ENCODE measurements around the gene RGS19. TPM values are rescaled to one million over a fixed set of nuclear protein-coding genes. Genes with fewer than 3 reads are reported as not detected.
"Not testable (repeated sequence)": the region's sequence is repeated elsewhere in the genome, so short reads cannot be mapped to it uniquely, and the experiment has no call there.

The RGS19 gene
- total RNA-seq, 1 donor from 2014 or later, result 2.0 TPM

GRCh38 chr20:64090165-64090564 is 10.8 kb upstream of the RGS19 start:
- Histone ChIP-seq H3K4me3 (no peak overlapping the region), H3K79me2 (ENCODE audit: low read depth) (no peaks in the 10 kb centered on the region), H3F3A (ENCODE audit: low read depth) (peaks cover 9% of the 10 kb centered on the region), H3K36me3 (no peaks in the 10 kb centered on the region), H3K27ac (no peak overlapping the region), H3K9ac (no peak overlapping the region), H3K9me3 (ENCODE audit: low read depth) (no peaks in the 10 kb centered on the region), H3K27me3 (peaks cover 66% of the 10 kb centered on the region), H3K4me2 (no peak overlapping the region), H3K4me1 (peaks cover 3% of the 10 kb centered on the region), H2AFZ (replicated peaks) (no peak overlapping the region), H4K20me1 (ENCODE audit: low read depth) (no peaks in the 10 kb centered on the region)
- Mint-ChIP-seq H3K36me3 (no peaks in the 10 kb centered on the region), H3K9me3 (peaks cover 15% of the 10 kb centered on the region), H3K27ac (peak overlapping the region; percentile 32), H3K27me3 (ENCODE audit: insufficient read depth, low read depth) (peaks cover 43% of the 10 kb centered on the region), H3K4me3 (peak overlapping the region; percentile 42), H3K4me1 (peaks cover 22% of the 10 kb centered on the region)
- DNase-seq (ENCODE audit: low spot score), result peak; percentile 63
- no peak for TF ChIP-seq CTCF (IDR thresholded peaks at IDR 0.05)
- no peak for TF ChIP-seq EZH2phosphoT487 (IDR thresholded peaks at IDR 0.05)
- TF ChIP-seq EZH2 (IDR thresholded peaks at IDR 0.05), result no peak

GRCh38 chr20:64088586-64088985 is 9.3 kb upstream of the RGS19 start:
- not testable (repeated sequence) for H3K4me3 ChIP-seq; H3K4me2 ChIP-seq; H3K9me3 ChIP-seq (ENCODE audit: low read depth); H3K27ac Mint-ChIP-seq; DNase-seq (ENCODE audit: low spot score); H2AFZ ChIP-seq (replicated peaks); H3K9ac ChIP-seq; H3K36me3 Mint-ChIP-seq; H3K79me2 ChIP-seq (ENCODE audit: low read depth); H3K27ac ChIP-seq; H4K20me1 ChIP-seq (ENCODE audit: low read depth); H3K36me3 ChIP-seq
- Histone ChIP-seq H3K4me1 (peaks cover 13% of the 10 kb centered on the region), H3F3A (ENCODE audit: low read depth) (peaks cover 18% of the 10 kb centered on the region), H3K27me3 (peaks cover 82% of the 10 kb centered on the region)
- Mint-ChIP-seq H3K27me3 (ENCODE audit: insufficient read depth, low read depth) (peaks cover 49% of the 10 kb centered on the region), H3K9me3 (peaks cover 15% of the 10 kb centered on the region), H3K4me3 (peak overlapping the region; percentile 1), H3K4me1 (peaks cover 28% of the 10 kb centered on the region)

- DNase-seq (ENCODE audit: low spot score); H3K4me3 ChIP-seq; H3K9me3 ChIP-seq (ENCODE audit: low read depth); H3K27ac ChIP-seq; H3K36me3 ChIP-seq; H3K36me3 Mint-ChIP-seq; H3K9ac ChIP-seq; H2AFZ ChIP-seq (replicated peaks); H3K4me3 Mint-ChIP-seq; H3K79me2 ChIP-seq (ENCODE audit: low read depth); H4K20me1 ChIP-seq (ENCODE audit: low read depth); H3K27ac Mint-ChIP-seq; H3K4me2 ChIP-seq: not testable (repeated sequence)
- Histone ChIP-seq H3K4me1 (peaks cover 20% of the 10 kb centered on the region), H3K27me3 (peaks cover 86% of the 10 kb centered on the region), H3F3A (ENCODE audit: low read depth) (peaks cover 19% of the 10 kb centered on the region)
- Mint-ChIP-seq H3K9me3 (peaks cover 15% of the 10 kb centered on the region), H3K4me1 (peaks cover 33% of the 10 kb centered on the region), H3K27me3 (ENCODE audit: insufficient read depth, low read depth) (peaks cover 49% of the 10 kb centered on the region)
Measured at GRCh38 chr20:64087226-64087825, 8.0 kb upstream of the RGS19 start.

- no peaks in the 10 kb centered on the region for H3K36me3 Mint-ChIP-seq
- Histone ChIP-seq H3K79me2 (ENCODE audit: low read depth) (no peaks in the 10 kb centered on the region), H2AFZ (replicated peaks) (no peak overlapping the region), H4K20me1 (ENCODE audit: low read depth) (peaks cover 13% of the 10 kb centered on the region), H3K4me2 (no peak overlapping the region), H3F3A (ENCODE audit: low read depth) (peaks cover 24% of the 10 kb centered on the region), H3K9me3 (ENCODE audit: low read depth) (no peaks in the 10 kb centered on the region), H3K4me3 (no peak overlapping the region), H3K36me3 (no peaks in the 10 kb centered on the region), H3K27ac (no peak overlapping the region), H3K4me1 (peaks cover 17% of the 10 kb centered on the region), H3K27me3 (peaks cover 87% of the 10 kb centered on the region), H3K9ac (no peak overlapping the region)
- TF ChIP-seq EZH2 (IDR thresholded peaks at IDR 0.05), result no peak
- TF ChIP-seq CTCF (IDR thresholded peaks at IDR 0.05), result no peak
- no peak for TF ChIP-seq EZH2phosphoT487 (IDR thresholded peaks at IDR 0.05)
- peaks cover 46% of the 10 kb centered on the region for H3K27me3 Mint-ChIP-seq (ENCODE audit: insufficient read depth, low read depth)
- no peak for DNase-seq (ENCODE audit: low spot score)
- peaks cover 15% of the 10 kb centered on the region for H3K9me3 Mint-ChIP-seq
- no peak overlapping the region for H3K4me3 Mint-ChIP-seq
- H3K4me1 Mint-ChIP-seq, result peaks cover 33% of the 10 kb centered on the region
- H3K27ac Mint-ChIP-seq, result no peak overlapping the region
Measured at GRCh38 chr20:64086801-64087200, 7.5 kb upstream of the RGS19 start.
